Measurements from ENCODE around the gene FAM90A1. TPM values are rescaled to one million over a fixed set of nuclear protein-coding genes. Genes with fewer than 3 reads are reported as not detected.
"Not testable (repeated sequence)": the region's sequence is repeated elsewhere in the genome, so short reads cannot be mapped to it uniquely, and the experiment has no call there.

FAM90A1 gene
- total RNA-seq, 1 donor from 2014 or later, result 0.52 TPM

- not testable (repeated sequence) for H3K9ac ChIP-seq (ENCODE audit: low read depth in 1 of 3, low read length in 3 of 3); H3K4me1 ChIP-seq (ENCODE audit: control insufficient read depth in 3 of 3, insufficient read depth in 3 of 3, low read length in 3 of 3); H3K27me3 ChIP-seq (ENCODE audit: control insufficient read depth in 3 of 3, insufficient read depth in 3 of 3, low read length in 3 of 3); H3K9me3 ChIP-seq (ENCODE audit: control insufficient read depth in 3 of 3, low read length in 3 of 3); H3K36me3 ChIP-seq (ENCODE audit: control insufficient read depth in 3 of 3, insufficient read depth in 3 of 3, low read length in 3 of 3); H3K27ac ChIP-seq (ENCODE audit: low read depth, low read length); H3K4me3 ChIP-seq (ENCODE audit: low read length in 3 of 3)
These were observed 19.6 kb upstream of the FAM90A1 start for GRCh38 chr12:8246941-8247535.

- not testable (repeated sequence) for H3K4me1 ChIP-seq (ENCODE audit: control insufficient read depth in 3 of 3, insufficient read depth in 3 of 3, low read length in 3 of 3); H3K36me3 ChIP-seq (ENCODE audit: control insufficient read depth in 3 of 3, insufficient read depth in 3 of 3, low read length in 3 of 3); H3K9me3 ChIP-seq (ENCODE audit: control insufficient read depth in 3 of 3, low read length in 3 of 3); H3K27me3 ChIP-seq (ENCODE audit: control insufficient read depth in 3 of 3, insufficient read depth in 3 of 3, low read length in 3 of 3)
- Histone ChIP-seq H3K27ac (ENCODE audit: low read depth, low read length) (peak overlapping the region; percentile 70), H3K9ac (ENCODE audit: low read depth in 1 of 3, low read length in 3 of 3) (peak overlapping the region in 2 of 3 donors; percentile 65 to 74), H3K4me3 (ENCODE audit: low read length in 3 of 3) (peak overlapping the region; percentile 65 to 73 (median 72))
These were observed 16.3 kb upstream of the FAM90A1 start for GRCh38 chr12:8243682-8244161.

- H3K36me3 ChIP-seq (ENCODE audit: control insufficient read depth in 3 of 3, insufficient read depth in 3 of 3, low read length in 3 of 3); H3K27me3 ChIP-seq (ENCODE audit: control insufficient read depth in 3 of 3, insufficient read depth in 3 of 3, low read length in 3 of 3); H3K4me1 ChIP-seq (ENCODE audit: control insufficient read depth in 3 of 3, insufficient read depth in 3 of 3, low read length in 3 of 3); H3K9me3 ChIP-seq (ENCODE audit: control insufficient read depth in 3 of 3, low read length in 3 of 3): not testable (repeated sequence)
- peak overlapping the region; percentile 66 to 75 (median 73) for H3K4me3 ChIP-seq (ENCODE audit: low read length in 3 of 3)
- peak overlapping the region in 2 of 3 donors; percentile 71 to 76 for H3K9ac ChIP-seq (ENCODE audit: low read depth in 1 of 3, low read length in 3 of 3)
- H3K27ac ChIP-seq (ENCODE audit: low read depth, low read length), result peak overlapping the region; percentile 70
These were observed 15.7 kb upstream of the FAM90A1 start for GRCh38 chr12:8242880-8243681.

DNA sequence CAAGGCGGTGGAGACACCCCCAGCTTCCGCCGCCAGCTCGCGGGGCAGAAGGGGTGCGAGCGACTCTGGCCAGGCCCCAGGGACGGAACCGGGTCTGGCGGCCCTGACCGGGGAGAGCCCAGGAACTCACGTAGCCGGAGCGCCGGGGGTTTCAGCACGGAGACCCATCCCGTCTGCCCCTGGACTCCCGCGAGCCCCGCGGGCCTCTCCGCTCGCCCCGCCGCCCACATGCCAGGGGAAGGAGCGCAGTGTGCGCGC lies 15.1 kb upstream of the FAM90A1 start:
- not testable (repeated sequence) for H3K27me3 ChIP-seq (ENCODE audit: control insufficient read depth in 3 of 3, insufficient read depth in 3 of 3, low read length in 3 of 3); H3K36me3 ChIP-seq (ENCODE audit: control insufficient read depth in 3 of 3, insufficient read depth in 3 of 3, low read length in 3 of 3); H3K9me3 ChIP-seq (ENCODE audit: control insufficient read depth in 3 of 3, low read length in 3 of 3); H3K4me1 ChIP-seq (ENCODE audit: control insufficient read depth in 3 of 3, insufficient read depth in 3 of 3, low read length in 3 of 3)
- peak overlapping the region; percentile 44 for H3K27ac ChIP-seq (ENCODE audit: low read depth, low read length)
- peak overlapping the region; percentile 68 to 76 (median 71) for H3K9ac ChIP-seq (ENCODE audit: low read depth in 1 of 3, low read length in 3 of 3)
- peak overlapping the region; percentile 66 to 75 (median 72) for H3K4me3 ChIP-seq (ENCODE audit: low read length in 3 of 3)

- H3K4me1 ChIP-seq (ENCODE audit: control insufficient read depth in 3 of 3, insufficient read depth in 3 of 3, low read length in 3 of 3); H3K27me3 ChIP-seq (ENCODE audit: control insufficient read depth in 3 of 3, insufficient read depth in 3 of 3, low read length in 3 of 3); H3K9me3 ChIP-seq (ENCODE audit: control insufficient read depth in 3 of 3, low read length in 3 of 3); H3K36me3 ChIP-seq (ENCODE audit: control insufficient read depth in 3 of 3, insufficient read depth in 3 of 3, low read length in 3 of 3): not testable (repeated sequence)
- H3K4me3 ChIP-seq (ENCODE audit: low read length in 3 of 3), result peak overlapping the region; percentile 66 to 75 (median 72)
- peak overlapping the region; percentile 68 to 76 (median 71) for H3K9ac ChIP-seq (ENCODE audit: low read depth in 1 of 3, low read length in 3 of 3)
- H3K27ac ChIP-seq (ENCODE audit: low read depth, low read length), result peak overlapping the region; percentile 44
These were observed 14.7 kb upstream of the FAM90A1 start for GRCh38 chr12:8241917-8242621.

DNA sequence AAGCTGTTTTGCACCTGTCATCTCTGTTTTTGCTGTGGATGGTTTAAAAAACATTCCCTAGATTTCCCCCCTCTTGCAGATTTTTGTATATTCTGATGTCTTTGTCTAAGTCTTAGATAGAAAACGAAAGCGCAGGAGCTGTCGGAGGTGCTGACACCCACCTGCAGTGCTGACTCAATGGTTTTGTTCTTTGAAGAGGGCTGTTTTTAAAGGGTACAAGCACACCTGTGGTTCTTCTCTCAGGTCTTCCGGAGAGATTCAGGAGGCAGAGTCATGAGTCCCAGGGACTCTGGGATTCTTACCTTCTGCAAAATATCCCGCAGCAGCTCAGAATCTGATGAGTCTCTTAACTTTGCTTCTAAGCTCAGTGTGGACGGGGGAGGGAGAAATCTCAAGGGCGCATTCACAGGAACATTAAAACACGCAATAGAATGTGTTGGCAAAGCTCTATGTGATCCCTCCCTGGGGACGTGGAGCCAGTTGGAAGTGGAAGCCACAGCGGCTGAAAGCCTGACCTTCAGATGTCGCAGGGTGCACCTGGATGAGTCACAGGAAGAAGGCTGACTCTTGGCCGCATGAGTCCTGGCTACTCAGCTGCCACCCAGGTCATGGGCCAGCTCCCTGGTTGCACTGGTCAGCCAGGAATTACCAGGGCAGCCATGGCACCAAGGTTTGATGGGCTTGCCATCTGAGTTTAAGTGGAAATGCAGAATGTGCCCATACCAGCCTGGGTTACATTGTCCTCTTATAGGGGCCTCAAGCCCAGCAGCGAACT lies 13.1 kb upstream of the FAM90A1 start:
- not testable (repeated sequence) for H3K27ac ChIP-seq (ENCODE audit: low read depth, low read length); H3K27me3 ChIP-seq (ENCODE audit: control insufficient read depth in 3 of 3, insufficient read depth in 3 of 3, low read length in 3 of 3); H3K4me1 ChIP-seq (ENCODE audit: control insufficient read depth in 3 of 3, insufficient read depth in 3 of 3, low read length in 3 of 3); H3K36me3 ChIP-seq (ENCODE audit: control insufficient read depth in 3 of 3, insufficient read depth in 3 of 3, low read length in 3 of 3); H3K9ac ChIP-seq (ENCODE audit: low read depth in 1 of 3, low read length in 3 of 3); H3K4me3 ChIP-seq (ENCODE audit: low read length in 3 of 3); H3K9me3 ChIP-seq (ENCODE audit: control insufficient read depth in 3 of 3, low read length in 3 of 3)

DNA sequence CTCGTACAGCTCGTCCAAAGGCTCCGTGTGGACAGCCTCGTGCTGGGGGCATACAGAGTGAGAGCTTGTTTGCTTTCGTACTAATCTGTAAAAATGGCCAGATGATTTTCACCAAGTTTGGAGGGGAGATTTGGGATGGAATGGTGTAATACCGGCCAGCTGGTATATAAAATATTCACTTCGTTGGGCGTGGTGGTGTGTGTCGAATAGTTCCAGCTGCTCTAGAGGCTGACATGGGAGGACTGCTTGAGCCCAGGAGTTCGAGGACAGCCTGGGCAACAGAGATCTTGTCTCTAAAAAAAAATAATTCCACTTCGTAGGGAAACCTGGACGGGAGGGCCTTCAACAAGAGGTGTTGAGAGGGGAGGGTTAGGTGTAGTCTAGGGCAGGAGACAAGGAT lies 9.6 kb upstream of the FAM90A1 start:
- H3K9me3 ChIP-seq (ENCODE audit: control insufficient read depth in 3 of 3, low read length in 3 of 3); H3K27ac ChIP-seq (ENCODE audit: low read depth, low read length); H3K4me3 ChIP-seq (ENCODE audit: low read length in 3 of 3); H3K4me1 ChIP-seq (ENCODE audit: control insufficient read depth in 3 of 3, insufficient read depth in 3 of 3, low read length in 3 of 3); H3K36me3 ChIP-seq (ENCODE audit: control insufficient read depth in 3 of 3, insufficient read depth in 3 of 3, low read length in 3 of 3); H3K27me3 ChIP-seq (ENCODE audit: control insufficient read depth in 3 of 3, insufficient read depth in 3 of 3, low read length in 3 of 3); H3K9ac ChIP-seq (ENCODE audit: low read depth in 1 of 3, low read length in 3 of 3): not testable (repeated sequence)

- not testable (repeated sequence) for H3K27ac ChIP-seq (ENCODE audit: low read depth, low read length); H3K4me3 ChIP-seq (ENCODE audit: low read length in 3 of 3); H3K27me3 ChIP-seq (ENCODE audit: control insufficient read depth in 3 of 3, insufficient read depth in 3 of 3, low read length in 3 of 3); H3K9me3 ChIP-seq (ENCODE audit: control insufficient read depth in 3 of 3, low read length in 3 of 3); H3K36me3 ChIP-seq (ENCODE audit: control insufficient read depth in 3 of 3, insufficient read depth in 3 of 3, low read length in 3 of 3); H3K4me1 ChIP-seq (ENCODE audit: control insufficient read depth in 3 of 3, insufficient read depth in 3 of 3, low read length in 3 of 3); H3K9ac ChIP-seq (ENCODE audit: low read depth in 1 of 3, low read length in 3 of 3)
These were observed 8.1 kb upstream of the FAM90A1 start for GRCh38 chr12:8235316-8236157.

GRCh38 chr12:8234746-8235145 lies 7.3 kb upstream of the FAM90A1 start:
- not testable (repeated sequence) for H3K9me3 ChIP-seq (ENCODE audit: control insufficient read depth in 3 of 3, low read length in 3 of 3); H3K27ac ChIP-seq (ENCODE audit: low read depth, low read length); H3K27me3 ChIP-seq (ENCODE audit: control insufficient read depth in 3 of 3, insufficient read depth in 3 of 3, low read length in 3 of 3); H3K36me3 ChIP-seq (ENCODE audit: control insufficient read depth in 3 of 3, insufficient read depth in 3 of 3, low read length in 3 of 3); H3K9ac ChIP-seq (ENCODE audit: low read depth in 1 of 3, low read length in 3 of 3); H3K4me3 ChIP-seq (ENCODE audit: low read length in 3 of 3); H3K4me1 ChIP-seq (ENCODE audit: control insufficient read depth in 3 of 3, insufficient read depth in 3 of 3, low read length in 3 of 3)

Measured in skeletal muscle tissue (tissue), 4 donors.